Measurements from ENCODE around the gene AGRN. TPM values are rescaled to one million over a fixed set of nuclear protein-coding genes. Genes with fewer than 3 reads are reported as not detected.

The AGRN gene
- total RNA-seq, 1 donor from 2014 or later, result 135 TPM

DNA sequence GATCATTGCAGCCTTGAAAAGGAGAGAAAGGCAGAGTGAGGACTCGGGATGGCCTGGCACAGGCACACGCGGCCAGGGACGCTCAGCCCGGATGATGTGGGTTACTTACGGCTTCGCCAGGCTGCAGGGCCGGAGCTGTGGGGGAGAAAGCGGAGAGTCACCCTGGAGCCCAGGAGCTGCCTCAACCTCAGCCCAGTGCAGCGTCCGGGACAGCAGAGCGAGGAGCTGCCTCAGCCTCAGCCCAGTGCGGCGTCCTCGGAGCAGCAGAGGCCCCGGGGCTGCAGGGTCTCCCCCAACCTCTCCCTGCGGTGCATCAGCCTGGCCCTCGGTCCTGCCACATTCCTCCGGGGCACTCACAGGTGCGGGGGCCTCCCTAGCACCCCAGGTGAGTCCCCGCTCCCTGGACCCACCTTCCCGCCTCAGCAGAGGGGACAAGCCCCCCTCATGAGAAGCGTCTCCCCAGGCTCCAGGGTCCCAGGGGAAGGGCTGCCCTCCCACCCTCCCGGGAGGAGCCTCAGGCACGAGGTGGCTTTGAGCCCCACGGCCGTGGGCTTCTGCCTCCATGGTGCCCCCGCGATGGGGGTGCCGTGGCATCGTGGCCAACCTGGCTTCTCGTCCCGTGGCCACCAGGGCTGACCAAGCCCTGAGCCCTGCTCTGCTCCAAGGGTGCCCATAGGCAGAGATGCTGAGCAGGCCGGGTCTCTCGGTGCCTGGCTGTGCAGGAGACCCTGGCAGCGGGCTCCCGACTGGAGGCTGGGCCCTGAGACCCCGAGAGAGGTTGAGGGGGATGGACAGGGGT is 64.7 kb downstream of the AGRN start:
- Histone ChIP-seq H3K27ac (no peak overlapping the region), H3K4me3 (no peak overlapping the region), H3K36me3 (no peaks in the 10 kb centered on the region), H3K27me3 (no peaks in the 10 kb centered on the region), H3K4me1 (peaks cover 6% of the 10 kb centered on the region), H3K9me3 (no peaks in the 10 kb centered on the region)
- ATAC-seq, result no peak
- TF ChIP-seq, protein P1, sequence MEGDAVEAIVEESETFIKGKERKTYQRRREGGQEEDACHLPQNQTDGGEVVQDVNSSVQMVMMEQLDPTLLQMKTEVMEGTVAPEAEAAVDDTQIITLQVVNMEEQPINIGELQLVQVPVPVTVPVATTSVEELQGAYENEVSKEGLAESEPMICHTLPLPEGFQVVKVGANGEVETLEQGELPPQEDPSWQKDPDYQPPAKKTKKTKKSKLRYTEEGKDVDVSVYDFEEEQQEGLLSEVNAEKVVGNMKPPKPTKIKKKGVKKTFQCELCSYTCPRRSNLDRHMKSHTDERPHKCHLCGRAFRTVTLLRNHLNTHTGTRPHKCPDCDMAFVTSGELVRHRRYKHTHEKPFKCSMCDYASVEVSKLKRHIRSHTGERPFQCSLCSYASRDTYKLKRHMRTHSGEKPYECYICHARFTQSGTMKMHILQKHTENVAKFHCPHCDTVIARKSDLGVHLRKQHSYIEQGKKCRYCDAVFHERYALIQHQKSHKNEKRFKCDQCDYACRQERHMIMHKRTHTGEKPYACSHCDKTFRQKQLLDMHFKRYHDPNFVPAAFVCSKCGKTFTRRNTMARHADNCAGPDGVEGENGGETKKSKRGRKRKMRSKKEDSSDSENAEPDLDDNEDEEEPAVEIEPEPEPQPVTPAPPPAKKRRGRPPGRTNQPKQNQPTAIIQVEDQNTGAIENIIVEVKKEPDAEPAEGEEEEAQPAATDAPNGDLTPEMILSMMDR (IDR thresholded peaks at IDR 0.05), result no peak
- DNase-seq, result peak; percentile 62
- intact Hi-C loops (cut with DNase I), result no loop called here

DNA sequence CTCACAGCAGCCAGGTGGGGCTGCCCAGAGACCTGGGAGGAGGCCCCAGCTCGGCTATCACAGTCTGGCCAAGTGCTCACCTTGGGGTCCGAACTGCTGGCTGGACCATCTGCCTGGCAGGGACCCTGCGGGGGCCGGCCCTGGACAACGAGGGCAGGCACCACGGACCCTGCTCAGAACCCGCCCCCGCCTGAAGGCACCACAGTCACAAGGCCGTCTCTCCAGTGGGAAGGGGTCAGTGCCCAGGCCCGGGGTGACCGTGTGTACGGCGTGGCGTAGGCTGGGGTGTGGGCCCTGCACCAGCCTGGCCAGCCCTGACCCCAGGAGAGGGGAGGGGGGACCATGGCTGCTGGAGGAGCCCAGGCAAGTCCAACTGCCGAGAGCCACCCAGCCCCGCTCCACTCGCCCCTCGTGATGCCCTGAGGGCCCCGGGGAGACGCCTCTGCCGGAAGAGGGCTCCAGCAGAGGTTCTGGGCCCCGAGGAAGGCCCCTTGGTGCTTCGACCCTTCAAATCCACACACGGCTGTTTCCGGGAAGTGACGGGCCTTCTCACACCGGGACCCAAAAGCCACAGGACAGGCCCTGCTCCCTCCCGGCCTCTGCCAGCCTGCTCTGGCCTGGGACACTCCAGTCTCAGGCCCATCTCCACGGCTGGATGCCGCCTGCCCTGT is 65.4 kb downstream of the AGRN start:
- no peaks in the 10 kb centered on the region for H3K27me3 ChIP-seq
- H3K27ac ChIP-seq, result no peak overlapping the region
- intact Hi-C loops (cut with DNase I), result no loop called here
- TF ChIP-seq, protein P1 (IDR thresholded peaks at IDR 0.05), result no peak
- no peaks in the 10 kb centered on the region for H3K36me3 ChIP-seq
- no peak for ATAC-seq
- no peaks in the 10 kb centered on the region for H3K9me3 ChIP-seq
- H3K4me3 ChIP-seq, result no peak overlapping the region
- no peaks in the 10 kb centered on the region for H3K4me1 ChIP-seq
- DNase-seq, result peak; percentile 63

DNA sequence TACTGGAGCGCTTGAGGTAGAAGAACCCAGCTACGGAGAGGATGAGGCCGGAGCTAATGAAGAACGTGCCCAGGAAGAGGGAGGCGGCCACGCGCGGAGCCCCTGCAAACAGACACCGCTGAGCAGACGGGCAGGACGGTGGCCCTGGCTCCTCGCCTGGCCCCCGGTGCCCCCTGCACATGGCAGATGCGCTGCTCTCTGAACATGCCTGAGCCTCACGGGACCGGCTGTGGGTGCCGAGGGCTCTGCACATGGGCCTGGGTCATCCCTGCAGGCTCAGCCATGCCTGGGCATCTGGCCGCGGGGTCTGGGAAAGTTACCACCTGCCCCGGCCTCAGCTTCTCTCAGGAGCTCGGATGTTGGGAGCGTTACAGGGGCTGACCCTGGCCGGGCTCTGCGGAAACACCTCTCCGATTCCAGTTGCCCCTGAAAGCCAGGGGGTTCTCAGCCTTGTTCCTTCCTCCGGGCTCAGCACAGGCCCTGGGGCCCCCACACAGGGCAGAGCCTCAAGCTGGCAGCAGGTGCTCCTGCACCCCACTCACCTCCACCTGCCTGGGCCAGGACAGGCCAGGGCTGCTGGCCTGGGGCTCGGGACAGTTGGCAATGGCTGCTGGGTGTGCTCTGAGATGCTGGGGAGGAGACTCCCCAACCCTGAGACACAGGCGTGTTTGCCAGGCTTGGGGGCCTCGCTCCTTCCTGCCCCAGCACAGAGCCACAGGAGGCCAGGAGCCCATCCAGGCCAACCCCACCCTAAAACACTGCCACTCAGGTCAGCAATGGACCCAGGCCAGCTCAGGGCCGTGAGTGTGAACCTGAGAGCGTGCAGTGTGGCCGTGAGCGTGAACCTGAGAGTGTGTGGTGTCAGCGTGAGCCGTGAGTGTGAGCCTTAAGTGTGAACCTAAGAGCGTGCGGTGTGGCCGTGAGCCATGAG is 66.3 kb downstream of the AGRN start:
- intact Hi-C loops (cut with DNase I), result no loop called here
- Histone ChIP-seq H3K4me3 (no peak overlapping the region), H3K4me1 (no peaks in the 10 kb centered on the region), H3K36me3 (no peaks in the 10 kb centered on the region), H3K9me3 (no peaks in the 10 kb centered on the region), H3K27ac (no peak overlapping the region), H3K27me3 (no peaks in the 10 kb centered on the region)
- DNase-seq (peak; percentile 61), ATAC-seq (no peak)
- TF ChIP-seq, protein P1 (IDR thresholded peaks at IDR 0.05), result no peak

DNA sequence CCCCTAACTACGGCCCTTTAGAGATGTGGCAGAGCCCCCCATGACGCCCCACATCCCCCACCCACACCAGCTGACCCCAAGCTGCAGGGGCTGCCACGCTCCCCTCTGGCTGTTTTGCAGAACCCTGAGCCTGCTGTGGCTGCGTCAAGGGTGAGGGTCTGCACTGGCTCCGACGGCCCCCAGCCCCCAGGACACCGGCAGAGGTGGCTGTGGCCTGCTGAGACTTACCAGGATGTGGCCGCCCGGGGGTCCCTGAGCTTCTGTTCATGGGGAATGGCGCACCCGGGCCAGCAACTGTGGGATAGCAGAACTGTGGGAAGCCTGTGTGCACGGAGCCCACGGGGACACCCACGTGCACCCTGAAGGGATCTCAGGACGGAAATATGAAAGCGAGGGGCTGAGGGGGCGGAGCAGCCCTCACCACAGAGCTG is 67.0 kb downstream of the AGRN start:
- Histone ChIP-seq H3K4me3 (no peak overlapping the region), H3K27ac (no peak overlapping the region), H3K9me3 (no peaks in the 10 kb centered on the region), H3K36me3 (no peaks in the 10 kb centered on the region), H3K4me1 (no peaks in the 10 kb centered on the region), H3K27me3 (no peaks in the 10 kb centered on the region)
- TF ChIP-seq, protein P1 (IDR thresholded peaks at IDR 0.05), result no peak
- DNase-seq (peak; percentile 60), ATAC-seq (no peak)
- intact Hi-C loops (cut with DNase I), result no loop called here

DNA sequence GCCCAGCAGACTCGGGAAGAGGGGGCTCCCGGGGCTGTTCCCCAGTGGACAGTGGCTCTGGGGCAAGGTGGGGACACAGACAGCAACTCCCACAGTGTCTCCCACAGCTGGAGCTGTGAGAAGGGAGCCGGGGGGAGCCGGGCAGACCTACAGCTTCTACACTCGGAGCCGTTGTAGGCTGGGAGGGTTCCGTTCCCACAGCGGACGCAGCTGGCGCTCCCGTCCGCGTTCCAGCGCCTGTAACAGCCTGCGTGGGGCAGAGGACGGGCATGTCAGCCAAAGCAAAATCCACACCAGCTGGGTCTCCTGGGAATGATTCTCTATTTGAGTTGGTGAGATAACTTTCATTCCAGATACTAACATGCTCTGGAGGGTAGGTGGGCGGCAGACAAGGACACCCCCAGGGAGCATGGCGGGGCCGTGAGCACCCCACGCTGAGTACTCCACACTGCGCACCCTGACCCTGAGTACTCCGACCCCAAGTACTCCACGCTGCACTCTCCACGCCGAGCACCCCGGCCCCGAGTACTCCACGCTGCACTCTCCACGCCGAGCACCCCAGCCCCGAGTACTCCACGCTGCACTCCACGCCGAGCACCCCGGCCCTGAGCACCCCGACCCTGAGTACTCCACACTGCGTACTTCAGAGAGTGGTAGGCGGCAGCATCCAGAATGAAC is 67.6 kb downstream of the AGRN start:
- Histone ChIP-seq H3K9me3 (no peaks in the 10 kb centered on the region), H3K36me3 (no peaks in the 10 kb centered on the region), H3K4me3 (no peak overlapping the region), H3K27ac (no peak overlapping the region), H3K4me1 (no peaks in the 10 kb centered on the region), H3K27me3 (no peaks in the 10 kb centered on the region)
- TF ChIP-seq, protein P1 (IDR thresholded peaks at IDR 0.05), result no peak
- DNase-seq, result peak; percentile 55
- intact Hi-C loops (cut with DNase I), result no loop called here
- no peak for ATAC-seq

Data from upper lobe of right lung (tissue), 1 donor.